ENCODE results near the gene TCEA3. TPM values are rescaled to one million over a fixed set of nuclear protein-coding genes. Genes with fewer than 3 reads are reported as not detected.

The TCEA3 gene
- total RNA-seq, 3 donors from 2014 or later (not counting 1 experiment from before 2014, with no cell fraction given) = 0.75 to 1.5 (median 0.94) TPM

GRCh38 chr1:23399229-23399628 is 25.3 kb downstream of the TCEA3 start:
- peaks cover 0 to 4% of the 10 kb centered on the region in 2 donors for H3K27me3 Mint-ChIP-seq (ENCODE audit: low read depth in 2 of 2)
- no peak overlapping the region for H3K27ac Mint-ChIP-seq
- intact Hi-C loops (cut with micrococcal nuclease) = no loop called here
- peaks cover 6% of the 10 kb centered on the region for H3K4me1 ChIP-seq (ENCODE audit: control insufficient read depth, insufficient read depth, low read length)
- no peak overlapping the region for H3K4me3 Mint-ChIP-seq
- ATAC-seq (no peak), DNase-seq (no peak)
- no peaks in the 10 kb centered on the region for H3K27me3 ChIP-seq (ENCODE audit: control insufficient read depth, insufficient read depth, low read length)
- no CpG with 5 or more reads among the region's 1 CpG for WGBS (ENCODE audit: insufficient coverage)
- H3K4me1 Mint-ChIP-seq = peaks cover 0 to 4% of the 10 kb centered on the region in 2 donors
- H3K4me3 ChIP-seq (ENCODE audit: low read length) = no peak overlapping the region
- TF ChIP-seq CTCF (IDR thresholded peaks at IDR 0.05) = no peak
- no peak overlapping the region for H3K27ac ChIP-seq (ENCODE audit: low read length)
- H3K36me3 ChIP-seq (ENCODE audit: control insufficient read depth, insufficient read depth, low read length) = no peaks in the 10 kb centered on the region
- no peaks in the 10 kb centered on the region for H3K9me3 ChIP-seq (ENCODE audit: control insufficient read depth, insufficient read depth, low read length)
- no peaks in the 10 kb centered on the region for H3K36me3 Mint-ChIP-seq
- H3K9me3 Mint-ChIP-seq = no peaks in the 10 kb centered on the region

GRCh38 chr1:23397908-23398307 is 26.6 kb downstream of the TCEA3 start:
- Mint-ChIP-seq H3K4me3 (no peak overlapping the region), H3K9me3 (no peaks in the 10 kb centered on the region), H3K27me3 (ENCODE audit: low read depth in 2 of 2) (peaks cover 0 to 4% of the 10 kb centered on the region in 2 donors), H3K4me1 (no peaks in the 10 kb centered on the region), H3K27ac (no peak overlapping the region), H3K36me3 (no peaks in the 10 kb centered on the region)
- ATAC-seq = no peak
- WGBS (ENCODE audit: insufficient coverage) = 97% methylated on average over 7 of the region's 7 CpGs
- H3K4me1 ChIP-seq (ENCODE audit: control insufficient read depth, insufficient read depth, low read length) = no peaks in the 10 kb centered on the region
- H3K27me3 ChIP-seq (ENCODE audit: control insufficient read depth, insufficient read depth, low read length) = no peaks in the 10 kb centered on the region
- H3K27ac ChIP-seq (ENCODE audit: low read length) = no peak overlapping the region
- no peak for TF ChIP-seq CTCF (IDR thresholded peaks at IDR 0.05)
- intact Hi-C loops (cut with micrococcal nuclease) = no loop called here
- no peak for DNase-seq
- H3K9me3 ChIP-seq (ENCODE audit: control insufficient read depth, insufficient read depth, low read length) = no peaks in the 10 kb centered on the region
- no peaks in the 10 kb centered on the region for H3K36me3 ChIP-seq (ENCODE audit: control insufficient read depth, insufficient read depth, low read length)
- H3K4me3 ChIP-seq (ENCODE audit: low read length) = no peak overlapping the region

GRCh38 chr1:23396380-23396779 is 28.2 kb downstream of the TCEA3 start:
- intact Hi-C loops (cut with micrococcal nuclease) = no loop called here
- H3K27ac ChIP-seq (ENCODE audit: low read length) = no peak overlapping the region
- 88% methylated on average over 2 of the region's 2 CpGs for WGBS (ENCODE audit: insufficient coverage)
- Mint-ChIP-seq H3K4me1 (no peaks in the 10 kb centered on the region), H3K4me3 (no peak overlapping the region), H3K27ac (no peak overlapping the region), H3K27me3 (ENCODE audit: low read depth in 2 of 2) (peaks cover 0 to 4% of the 10 kb centered on the region in 2 donors), H3K9me3 (no peaks in the 10 kb centered on the region), H3K36me3 (no peaks in the 10 kb centered on the region)
- H3K27me3 ChIP-seq (ENCODE audit: control insufficient read depth, insufficient read depth, low read length) = no peaks in the 10 kb centered on the region
- no peaks in the 10 kb centered on the region for H3K4me1 ChIP-seq (ENCODE audit: control insufficient read depth, insufficient read depth, low read length)
- TF ChIP-seq CTCF (IDR thresholded peaks at IDR 0.05) = no peak
- H3K4me3 ChIP-seq (ENCODE audit: low read length) = no peak overlapping the region
- ATAC-seq (no peak), DNase-seq (no peak)
- H3K9me3 ChIP-seq (ENCODE audit: control insufficient read depth, insufficient read depth, low read length) = no peaks in the 10 kb centered on the region
- no peaks in the 10 kb centered on the region for H3K36me3 ChIP-seq (ENCODE audit: control insufficient read depth, insufficient read depth, low read length)

GRCh38 chr1:23395849-23396248 is 28.7 kb downstream of the TCEA3 start:
- intact Hi-C loops (cut with micrococcal nuclease) = no loop called here
- no peaks in the 10 kb centered on the region for H3K36me3 Mint-ChIP-seq
- no peak overlapping the region for H3K27ac ChIP-seq (ENCODE audit: low read length)
- no peaks in the 10 kb centered on the region for H3K4me1 Mint-ChIP-seq
- H3K4me3 ChIP-seq (ENCODE audit: low read length) = no peak overlapping the region
- H3K9me3 Mint-ChIP-seq = no peaks in the 10 kb centered on the region
- no peak overlapping the region for H3K4me3 Mint-ChIP-seq
- no peaks in the 10 kb centered on the region for H3K27me3 ChIP-seq (ENCODE audit: control insufficient read depth, insufficient read depth, low read length)
- no peaks in the 10 kb centered on the region for H3K4me1 ChIP-seq (ENCODE audit: control insufficient read depth, insufficient read depth, low read length)
- H3K27ac Mint-ChIP-seq = no peak overlapping the region
- no peaks in the 10 kb centered on the region for H3K9me3 ChIP-seq (ENCODE audit: control insufficient read depth, insufficient read depth, low read length)
- DNase-seq (no peak), ATAC-seq (no peak)
- 55% methylated on average over 4 of the region's 4 CpGs for WGBS (ENCODE audit: insufficient coverage)
- no peaks in the 10 kb centered on the region for H3K36me3 ChIP-seq (ENCODE audit: control insufficient read depth, insufficient read depth, low read length)
- peaks cover 0 to 4% of the 10 kb centered on the region in 2 donors for H3K27me3 Mint-ChIP-seq (ENCODE audit: low read depth in 2 of 2)
- no peak for TF ChIP-seq CTCF (IDR thresholded peaks at IDR 0.05)
